ENCODE measurements around the gene WASHC2C. TPM values are rescaled to one million over a fixed set of nuclear protein-coding genes. Genes with fewer than 3 reads are reported as not detected.

WASHC2C gene
- 46.4 TPM for total RNA-seq

GRCh38 chr10:45726703-45727420 lies at the start of gene WASHC2C:
Gene WASHC2C, plus strand, starts transcription at chr10:45727266. Its CDS starts 52 bp downstream, at chr10:45727318.

Small RNA genes within 50 kb of the gene (small RNA-seq; reads per million reads assigned to genes)
- not detected for gene AC012044.1 (ENCODE audit: low replicate concordance)

Other genes starting within 250 kb of the WASHC2C start
- 24.8 TPM for gene ZFAND4, start 54.5 kb upstream of the WASHC2C start, total RNA-seq
- gene AGAP4, start 120.2 kb downstream of the WASHC2C start, total RNA-seq, result 32.6 TPM
- 38.5 TPM for gene TIMM23, start 245.2 kb downstream of the WASHC2C start, total RNA-seq